T-cell (primary cell): ENCODE measurements around the gene EIF4ENIF1. TPM values are rescaled to one million over a fixed set of nuclear protein-coding genes. Genes with fewer than 3 reads are reported as not detected.
A peak's percentile ranks its signal among the peaks of the same experiment; 100 is the strongest.
"Not testable (repeated sequence)": the region's sequence is repeated elsewhere in the genome, so short reads cannot be mapped to it uniquely, and the experiment has no call there.

ENCODE experiments used
- ATAC-seq, 4 experiments: fragments of 200-7000 bp in 3 of 4; fragments of 150-1000 bp in 1 of 4; cut with Tn5 transposase; replicated peaks in 1 of 4; 1 replicate in 3 of 4; 2 replicates in 1 of 4; pipeline ENCODE4 v1.10.0; 2021; ENCODE audit warnings: moderate library complexity in 3 of 4, mild to moderate bottlenecking in 2 of 4, moderate number of reproducible peaks in 1 of 4
- CTCF ChIA-PET, 2 donors: fragments of 300-600 bp; sonication (Branson Sonifier 250); formaldehyde crosslinking; loops; one replicate each; lab custom pipeline; 2022; ENCODE audit warnings: antibody characterized with exemption in 2 of 2; lab: Charles Lee
- POLR2A ChIA-PET, 2 donors: fragments of 300-600 bp; sonication (Branson Sonifier 250); formaldehyde crosslinking; loops; one replicate each; lab custom pipeline; 2022; ENCODE audit warnings: antibody characterized with exemption in 2 of 2; lab: Charles Lee
- DNase-seq, 35 experiments: peaks; one replicate each; pipeline versions ENCODE4 v3.0.0 to v3.0.0-alpha.2; 2013 to 2023
- H3K27ac ChIP-seq: one replicate; pipeline ENCODE4 v1.5.1; 2013; ENCODE audit warnings: low read length
- H3K27me3 ChIP-seq, 2 experiments: replicated peaks in 1 of 2; 1 replicate in 1 of 2; 2 replicates in 1 of 2; pipeline versions ENCODE4 v1.6.1 to v1.7.0; 2013; ENCODE audit warnings: low read length in 1 of 2, mixed read lengths in 1 of 2; ENCODE audit not compliant: control insufficient read depth in 2 of 2, insufficient read depth in 2 of 2; ENCODE audit errors: extremely low read depth in 1 of 2
- H3K36me3 ChIP-seq, 2 donors: 1 replicate in 1 of 2; 2 replicates in 1 of 2; pipeline versions ENCODE4 v1.6.1 to v1.7.0; 2013; ENCODE audit warnings: low read length in 1 of 2; ENCODE audit not compliant: control insufficient read depth in 2 of 2, insufficient read depth in 1 of 2; ENCODE audit errors: extremely low read depth in 1 of 2
- H3K4me1 ChIP-seq, 2 experiments: 1 replicate in 1 of 2; 2 replicates in 1 of 2; pipeline versions ENCODE4 v1.6.1 to v1.7.0; 2013; ENCODE audit warnings: low read length in 2 of 2, mixed read lengths in 1 of 2; ENCODE audit not compliant: insufficient read depth in 2 of 2, control insufficient read depth in 1 of 2; ENCODE audit errors: extremely low read depth in 1 of 2
- H3K4me3 ChIP-seq, 2 donors: 1 replicate in 1 of 2; 2 replicates in 1 of 2; pipeline versions ENCODE4 v1.5.1 to v1.7.0; 2013; ENCODE audit warnings: mild to moderate bottlenecking in 2 of 2, low read length in 1 of 2, moderate library complexity in 1 of 2; ENCODE audit not compliant: control insufficient read depth in 1 of 2; ENCODE audit errors: extremely low read depth in 1 of 2
- H3K9me3 ChIP-seq: 2 replicates; pipeline ENCODE4 v1.7.0; 2013
- H3K27ac Mint-ChIP-seq, 2 donors: one replicate each; pipeline ENCODE4 v1.8.0; 2020 to 2021; ENCODE audit warnings: mild to moderate bottlenecking in 2 of 2, mixed read lengths in 2 of 2
- H3K27me3 Mint-ChIP-seq, 2 donors: one replicate each; pipeline ENCODE4 v1.8.0; 2021 to 2022; ENCODE audit warnings: mixed read lengths in 2 of 2
- H3K36me3 Mint-ChIP-seq: one replicate; pipeline ENCODE4 v1.8.0; 2021; ENCODE audit warnings: mixed read lengths
- H3K4me1 Mint-ChIP-seq, 3 donors: one replicate each; pipeline ENCODE4 v1.8.0; 2020 to 2022; ENCODE audit warnings: mixed read lengths in 3 of 3, mild to moderate bottlenecking in 1 of 3
- H3K4me3 Mint-ChIP-seq, 3 donors: one replicate each; pipeline ENCODE4 v1.8.0; 2020 to 2022; ENCODE audit warnings: mild to moderate bottlenecking in 3 of 3, mixed read lengths in 3 of 3, moderate library complexity in 3 of 3
- H3K9me3 Mint-ChIP-seq, 3 donors: one replicate each; pipeline ENCODE4 v1.8.0; 2020 to 2022; ENCODE audit warnings: mixed read lengths in 3 of 3
- WGBS: methylation state at CpG from one replicate; pipeline ENCODE4 v1.1.5; 2013; ENCODE audit warnings: missing lambda C conversion rate; ENCODE audit not compliant: insufficient coverage; 5-methylcytosine and 5-hydroxymethylcytosine counted together
- total RNA-seq, 35 experiments: library from RNA in 6 of 35; stranded (reverse) in 6 of 35; fragments of 120-200 nt in 1 of 35; gene quantifications; one replicate each; pipeline versions ENCODE4 v1.2.1 to v1.2.4 and lab custom pipeline; 2013 to 2026

EIF4ENIF1 gene
- total RNA-seq, 5 donors from 2014 or later (not counting 1 experiment from before 2014, with no cell fraction given): 25.4 to 39.0 (median 29.0) TPM

DNA sequence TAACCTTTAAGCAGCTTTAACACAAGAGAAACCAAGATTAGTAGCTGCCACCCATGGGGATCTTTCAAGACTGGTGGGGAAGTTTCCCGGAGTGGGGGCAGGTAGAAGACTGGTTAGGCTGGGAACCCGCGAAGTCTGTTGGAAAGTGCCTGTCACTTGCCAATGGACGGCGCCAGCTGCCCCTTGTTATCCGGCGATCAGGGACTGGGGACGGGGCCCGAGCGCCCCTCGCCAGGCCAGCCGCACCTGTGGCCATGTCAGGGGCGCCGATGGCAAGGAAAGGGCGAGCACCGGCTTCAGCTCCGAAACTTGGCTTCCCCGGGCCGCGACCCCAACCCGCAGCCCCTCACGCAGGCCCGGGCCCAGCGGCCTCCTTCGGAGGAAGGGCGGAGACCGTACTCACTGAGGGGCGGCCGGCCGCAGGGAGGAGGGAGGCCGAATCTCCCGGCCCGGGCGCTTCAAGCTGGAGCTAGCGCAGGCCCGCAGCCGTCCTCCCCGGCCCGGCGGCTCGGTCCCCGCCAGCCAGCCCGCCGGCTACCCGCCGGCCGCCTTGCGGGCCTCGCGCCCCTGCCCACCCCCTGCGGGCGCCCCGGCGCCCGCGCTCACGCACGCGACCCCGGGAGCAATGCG, 539 bp downstream of the EIF4ENIF1 start:
- Mint-ChIP-seq H3K36me3 (peaks cover 12% of the 10 kb centered on the region), H3K27ac (peak overlapping the region; percentile 84 to 85), H3K9me3 (no peaks in the 10 kb centered on the region), H3K4me3 (peak overlapping the region; percentile 79 to 89 (median 81)), H3K4me1 (peaks cover 40 to 54% (median 52%) of the 10 kb centered on the region in 3 donors), H3K27me3 (no peaks in the 10 kb centered on the region)
- Histone ChIP-seq H3K9me3 (no peaks in the 10 kb centered on the region), H3K4me3 (peak overlapping the region; percentile 51 to 55), H3K4me1 (peaks cover 15 to 35% of the 10 kb centered on the region in 2 experiments), H3K27ac (peak overlapping the region; percentile 40), H3K27me3 (no peaks in the 10 kb centered on the region), H3K36me3 (peaks cover 0 to 18% of the 10 kb centered on the region in 2 donors)
- WGBS: under 1% methylated on average over 59 of the region's 61 CpGs
- ATAC-seq (peak; percentile 5 to 29 (median 16)), DNase-seq (peak in 15 of 35 experiments; percentile 2 to 51 (median 8))
- CTCF ChIA-PET: interaction anchor here (0.5 to 1.1 kb wide), 3 partner anchors 11 to 82 kb away, joined by 3 to 4 read pairs (median 3); no protein-coding TSS in a partner anchor
- POLR2A ChIA-PET: interaction anchor here in 1 of 2 donors (0.6 kb wide), 1 partner anchor 19 kb away, joined by 3 read pairs; no protein-coding TSS in a partner anchor

DNA sequence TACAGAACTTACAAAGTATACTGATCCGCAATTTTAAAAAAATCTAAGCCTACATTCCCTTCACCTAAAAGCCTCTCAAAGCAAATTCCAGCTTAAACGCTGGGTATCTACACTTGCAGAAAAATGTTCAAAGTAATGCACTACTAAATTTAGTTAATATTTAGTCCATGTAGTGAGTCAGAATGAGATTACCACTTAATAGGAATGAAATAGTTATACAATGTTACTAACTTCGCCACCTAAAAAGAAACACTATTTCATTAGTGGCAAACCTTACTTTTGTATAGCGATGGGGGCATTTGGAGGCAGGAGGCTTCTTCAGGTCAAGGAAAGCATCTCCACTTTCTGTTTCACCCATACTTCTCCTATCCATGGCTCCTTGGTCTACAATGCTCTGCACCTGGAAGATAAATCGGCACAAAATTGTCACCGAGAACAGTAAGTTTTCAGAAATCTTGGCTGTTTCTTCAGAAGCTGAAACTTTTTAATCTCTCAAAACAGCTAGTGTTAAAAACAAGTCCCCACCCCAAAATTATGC, 1.2 kb downstream of the EIF4ENIF1 start:
- peaks cover 47 to 56% (median 56%) of the 10 kb centered on the region in 3 donors for H3K4me1 Mint-ChIP-seq
- no peaks in the 10 kb centered on the region for H3K27me3 Mint-ChIP-seq
- no peak for ATAC-seq
- H3K27ac Mint-ChIP-seq: peak overlapping the region; percentile 84 to 85
- peak in 1 of 35 experiments; percentile 9 for DNase-seq
- ChIA-PET POLR2A (no interaction called here), CTCF (interaction anchor here (0.6 to 1.1 kb wide), 2 partner anchors 37 to 83 kb away, joined by 3 to 4 read pairs; no protein-coding TSS in a partner anchor)
- WGBS: no CpG with 5 or more reads among the region's 6 CpGs
- H3K4me3 Mint-ChIP-seq: peak overlapping the region; percentile 79 to 81 (median 81)
- H3K36me3 Mint-ChIP-seq: peaks cover 19% of the 10 kb centered on the region
- Histone ChIP-seq H3K4me1 (peaks cover 15 to 29% of the 10 kb centered on the region in 2 experiments), H3K9me3 (no peaks in the 10 kb centered on the region), H3K36me3 (peaks cover 0 to 25% of the 10 kb centered on the region in 2 donors), H3K4me3 (peak overlapping the region in 1 of 2 donors; percentile 51), H3K27me3 (no peaks in the 10 kb centered on the region), H3K27ac (peak overlapping the region; percentile 40)
- no peaks in the 10 kb centered on the region for H3K9me3 Mint-ChIP-seq

DNA sequence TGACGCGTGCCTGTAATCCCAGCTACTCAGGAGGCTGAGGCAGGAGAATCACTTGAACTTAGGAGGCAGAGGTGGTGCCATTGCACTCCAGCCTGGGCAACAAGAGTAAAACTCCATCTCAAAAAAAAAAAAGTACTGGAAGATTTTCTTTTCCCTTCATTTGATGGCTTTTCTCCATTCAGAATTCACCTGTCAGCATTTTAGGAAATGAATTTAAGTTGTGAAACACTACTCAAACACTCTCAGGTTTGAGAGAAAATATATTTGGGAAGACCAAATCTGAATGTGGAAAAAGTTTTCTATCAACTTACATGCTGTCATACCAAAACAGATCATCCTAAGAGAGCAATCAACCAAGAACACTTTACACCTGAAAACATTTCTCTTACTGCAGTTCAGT, 2.7 kb downstream of the EIF4ENIF1 start:
- CTCF ChIA-PET: no interaction called here
- peaks cover 23% of the 10 kb centered on the region for H3K36me3 Mint-ChIP-seq
- H3K27ac Mint-ChIP-seq: peak overlapping the region in 1 of 2 donors; percentile 39
- H3K9me3 ChIP-seq: no peaks in the 10 kb centered on the region
- no CpG with 5 or more reads among the region's 2 CpGs for WGBS
- H3K4me1 ChIP-seq: peaks cover 15 to 29% of the 10 kb centered on the region in 2 experiments
- ATAC-seq (no peak), DNase-seq (no peak)
- POLR2A ChIA-PET: interaction anchor here in 1 of 2 donors (0.7 kb wide), 1 partner anchor 14 kb away, joined by 5 read pairs; no protein-coding TSS in a partner anchor
- no peaks in the 10 kb centered on the region for H3K27me3 Mint-ChIP-seq
- no peaks in the 10 kb centered on the region for H3K27me3 ChIP-seq
- no peak overlapping the region for H3K4me3 ChIP-seq
- H3K4me3 Mint-ChIP-seq: no peak overlapping the region
- H3K36me3 ChIP-seq: peaks cover 3 to 25% of the 10 kb centered on the region in 2 donors
- no peaks in the 10 kb centered on the region for H3K9me3 Mint-ChIP-seq
- H3K27ac ChIP-seq: no peak overlapping the region
- peaks cover 55 to 61% (median 59%) of the 10 kb centered on the region in 3 donors for H3K4me1 Mint-ChIP-seq

DNA sequence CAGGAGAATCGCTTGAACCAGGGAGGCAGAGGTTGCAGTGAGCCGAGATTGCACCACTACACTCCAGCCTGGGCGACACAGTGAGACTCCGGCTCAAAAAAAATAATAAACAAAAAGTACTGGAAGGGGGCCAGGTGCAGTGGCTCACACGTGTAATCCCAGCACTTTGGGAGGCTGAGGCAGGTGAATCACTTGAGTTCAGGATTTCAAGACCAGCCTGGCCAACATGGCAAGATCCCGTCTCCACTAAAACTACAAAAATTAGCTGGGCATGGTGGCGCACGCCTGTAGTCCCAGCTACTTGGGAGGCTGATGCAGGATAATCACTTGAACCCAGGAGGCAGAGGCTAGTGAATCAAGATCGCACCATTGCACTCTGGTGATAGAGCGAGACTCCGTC, 3.3 kb downstream of the EIF4ENIF1 start:
- 97% methylated on average over 9 of the region's 11 CpGs for WGBS
- POLR2A ChIA-PET: interaction anchor here (0.6 to 0.7 kb wide), 2 partner anchors 13 to 14 kb away, joined by 5 read pairs; no protein-coding TSS in a partner anchor
- CTCF ChIA-PET: interaction anchor here in 1 of 2 donors (0.8 kb wide), 1 partner anchor 1301 kb away, joined by 3 read pairs; no protein-coding TSS in a partner anchor
- not testable (repeated sequence) for H3K27ac ChIP-seq, H3K4me3 ChIP-seq, H3K9me3 Mint-ChIP-seq, H3K4me3 Mint-ChIP-seq, H3K9me3 ChIP-seq, H3K27me3 ChIP-seq, DNase-seq, H3K27ac Mint-ChIP-seq, ATAC-seq, H3K27me3 Mint-ChIP-seq
- Histone ChIP-seq H3K4me1 (peaks cover 13 to 23% of the 10 kb centered on the region in 2 experiments), H3K36me3 (peaks cover 3 to 30% of the 10 kb centered on the region in 2 donors)
- Mint-ChIP-seq H3K4me1 (peaks cover 53 to 57% (median 56%) of the 10 kb centered on the region in 3 donors), H3K36me3 (peaks cover 28% of the 10 kb centered on the region)

DNA sequence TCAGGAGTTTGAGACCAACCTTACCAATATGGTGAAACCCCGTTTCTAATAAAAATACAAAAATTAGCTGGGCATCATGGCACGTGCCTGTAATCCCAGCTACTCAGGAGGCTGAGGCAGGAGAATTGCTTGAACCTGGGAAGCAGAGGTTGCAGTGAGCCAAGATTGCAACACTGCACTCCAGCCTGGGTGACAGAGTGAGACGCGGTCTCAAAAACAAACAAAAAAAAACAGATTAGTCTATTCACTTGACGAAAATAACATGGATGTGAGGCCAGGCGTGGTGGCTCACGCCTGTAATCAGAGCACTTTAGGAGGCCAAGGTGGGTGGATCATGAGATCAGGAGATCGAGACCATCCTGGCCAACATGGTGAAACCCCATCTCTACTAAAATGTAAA, 7.2 kb downstream of the EIF4ENIF1 start:
- WGBS: 85% methylated on average over 3 of the region's 8 CpGs
- H3K4me3 Mint-ChIP-seq, H3K4me3 ChIP-seq, H3K4me1 ChIP-seq, H3K27ac Mint-ChIP-seq, H3K27me3 ChIP-seq, ATAC-seq, H3K27me3 Mint-ChIP-seq, H3K9me3 ChIP-seq, H3K27ac ChIP-seq, H3K9me3 Mint-ChIP-seq, CTCF ChIA-PET, DNase-seq: not testable (repeated sequence)
- peaks cover 43% of the 10 kb centered on the region for H3K36me3 Mint-ChIP-seq
- POLR2A ChIA-PET: interaction anchor here in 1 of 2 donors (0.5 to 0.7 kb wide), 2 partner anchors 10 to 86 kb away, joined by 5 to 6 read pairs; no protein-coding TSS in a partner anchor
- peaks cover 32 to 38% (median 34%) of the 10 kb centered on the region in 3 donors for H3K4me1 Mint-ChIP-seq
- H3K36me3 ChIP-seq: peaks cover 10 to 58% of the 10 kb centered on the region in 2 donors

DNA sequence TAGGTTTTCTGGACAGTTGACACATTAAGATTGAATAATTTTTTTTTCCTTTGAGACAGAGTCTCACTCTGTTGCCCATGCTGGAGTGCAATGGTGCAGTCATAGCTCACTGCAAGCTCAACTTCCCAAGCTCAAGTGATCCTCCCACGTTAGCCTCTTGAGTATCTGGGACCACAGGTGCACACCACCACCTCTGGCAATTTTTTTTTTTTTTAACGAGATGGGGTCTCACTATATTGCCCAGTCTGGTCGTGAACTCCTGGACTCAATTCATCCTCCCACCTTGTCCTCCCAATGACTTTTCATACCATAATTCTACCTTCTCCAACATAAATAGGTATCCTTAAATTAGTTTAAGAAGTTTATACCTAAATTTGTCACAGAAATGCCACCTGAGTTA, 8.5 kb downstream of the EIF4ENIF1 start:
- no peaks in the 10 kb centered on the region for H3K27me3 Mint-ChIP-seq
- CTCF ChIA-PET: no interaction called here
- Histone ChIP-seq H3K9me3 (no peaks in the 10 kb centered on the region), H3K36me3 (peaks cover 10 to 53% of the 10 kb centered on the region in 2 donors), H3K4me1 (peaks cover 0 to 2% of the 10 kb centered on the region in 2 experiments), H3K4me3 (no peak overlapping the region), H3K27ac (no peak overlapping the region), H3K27me3 (no peaks in the 10 kb centered on the region)
- WGBS: 100% methylated on average over 1 of the region's 3 CpGs
- H3K9me3 Mint-ChIP-seq: no peaks in the 10 kb centered on the region
- H3K4me1 Mint-ChIP-seq: peaks cover 31 to 34% (median 34%) of the 10 kb centered on the region in 3 donors
- H3K4me3 Mint-ChIP-seq: no peak overlapping the region
- peaks cover 45% of the 10 kb centered on the region for H3K36me3 Mint-ChIP-seq
- POLR2A ChIA-PET: no interaction called here
- ATAC-seq: no peak
- no peak for DNase-seq
- no peak overlapping the region for H3K27ac Mint-ChIP-seq
